NCI-H446 (cell line): ENCODE data around the gene B4GALT7.
"Not testable (repeated sequence)": the region's sequence is repeated elsewhere in the genome, so short reads cannot be mapped to it uniquely, and the experiment has no call there.

Source experiments
- DNase-seq, 2 experiments: peaks; one replicate each; lab custom pipeline; 2025; lab: John Stamatoyannopoulos, UW

Gene B4GALT7, protein sequence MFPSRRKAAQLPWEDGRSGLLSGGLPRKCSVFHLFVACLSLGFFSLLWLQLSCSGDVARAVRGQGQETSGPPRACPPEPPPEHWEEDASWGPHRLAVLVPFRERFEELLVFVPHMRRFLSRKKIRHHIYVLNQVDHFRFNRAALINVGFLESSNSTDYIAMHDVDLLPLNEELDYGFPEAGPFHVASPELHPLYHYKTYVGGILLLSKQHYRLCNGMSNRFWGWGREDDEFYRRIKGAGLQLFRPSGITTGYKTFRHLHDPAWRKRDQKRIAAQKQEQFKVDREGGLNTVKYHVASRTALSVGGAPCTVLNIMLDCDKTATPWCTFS

GRCh38 chr5:177599731-177600507 lies at the start of gene B4GALT7:
B4GALT7 (plus strand) TSS chr5:177600132; CDS start chr5:177600211, 79 bp downstream.
- peak; percentile 20 to 77 for DNase-seq

- no peak for DNase-seq
Observed at GRCh38 chr5:177552839-177553455, 47.0 kb upstream of the B4GALT7 start.

DNA sequence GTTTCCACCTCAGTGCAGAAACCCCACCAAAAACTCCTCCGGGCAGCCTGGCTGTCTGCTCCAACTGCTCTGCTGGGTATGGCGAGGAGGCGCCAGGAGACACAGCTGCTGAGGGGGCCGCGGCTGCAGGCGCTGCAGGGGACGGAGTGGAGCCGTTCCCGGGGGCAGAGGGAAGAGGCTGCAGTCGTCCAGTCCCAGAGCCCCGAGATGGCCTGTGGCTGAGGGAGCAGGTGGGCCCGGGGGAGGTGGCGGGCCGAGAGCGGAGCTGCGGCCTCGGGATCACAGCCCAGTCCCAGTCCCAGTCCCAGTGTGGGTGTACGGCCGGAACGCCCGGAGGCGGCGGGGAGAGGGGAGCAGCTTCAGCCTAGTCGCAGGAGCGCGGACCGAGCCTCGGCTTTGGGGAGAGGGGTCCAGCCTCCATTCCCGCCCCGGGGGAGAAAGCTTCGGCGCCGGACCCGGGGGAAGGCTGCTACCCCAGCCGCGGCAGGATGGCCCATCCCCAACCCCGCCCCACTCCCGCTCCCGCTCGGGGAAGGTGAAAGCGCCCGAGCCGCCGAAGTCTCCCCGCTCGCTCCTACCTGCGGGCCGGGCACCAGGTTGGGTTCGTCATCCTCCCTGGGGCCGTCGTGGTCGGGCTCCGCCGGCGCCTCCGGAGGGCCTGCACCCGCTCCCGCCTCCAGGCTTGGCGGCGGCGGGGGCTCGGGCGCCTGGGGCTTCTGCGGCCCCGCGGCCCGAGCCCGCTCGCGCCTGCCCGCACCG lies 46.1 kb upstream of the B4GALT7 start:
- DNase-seq: no peak

DNA sequence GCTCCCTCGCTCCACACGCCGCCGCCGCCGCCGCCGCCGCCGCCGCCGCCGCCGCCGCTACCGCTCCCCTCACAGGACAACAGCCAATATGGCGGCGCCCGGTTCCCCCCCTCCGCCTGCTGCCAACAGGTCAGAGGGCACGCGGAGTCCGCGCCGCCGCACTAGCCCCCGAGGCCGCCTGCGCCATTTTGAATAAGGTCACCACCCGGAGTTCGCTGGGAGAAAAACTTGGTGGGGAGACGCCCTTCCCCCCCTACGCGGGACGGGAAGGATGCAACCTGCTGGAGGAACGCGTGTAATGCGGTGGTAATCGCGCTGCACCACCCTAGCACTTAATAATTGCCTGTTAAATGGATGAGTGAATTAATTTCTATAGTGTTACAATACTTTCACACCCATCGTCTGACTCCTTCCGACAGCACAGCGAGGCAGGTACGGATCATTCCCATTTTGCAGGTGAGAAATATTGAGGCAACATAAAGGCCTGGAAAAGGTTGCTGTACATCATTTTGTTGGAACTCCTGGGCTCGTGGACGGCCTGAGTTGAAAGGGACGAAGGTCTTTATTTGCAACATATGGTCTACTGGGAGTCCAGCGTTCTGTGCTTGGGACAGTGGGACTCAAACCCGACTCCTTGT lies 45.3 kb upstream of the B4GALT7 start, which contains the start of gene FAM193B:
TSS of gene FAM193B (minus strand) at position 90 of the 638 bp plus-strand sequence. CDS start 105 bp downstream, outside the sequence.
- DNase-seq: peak; percentile 89 to 93

DNA sequence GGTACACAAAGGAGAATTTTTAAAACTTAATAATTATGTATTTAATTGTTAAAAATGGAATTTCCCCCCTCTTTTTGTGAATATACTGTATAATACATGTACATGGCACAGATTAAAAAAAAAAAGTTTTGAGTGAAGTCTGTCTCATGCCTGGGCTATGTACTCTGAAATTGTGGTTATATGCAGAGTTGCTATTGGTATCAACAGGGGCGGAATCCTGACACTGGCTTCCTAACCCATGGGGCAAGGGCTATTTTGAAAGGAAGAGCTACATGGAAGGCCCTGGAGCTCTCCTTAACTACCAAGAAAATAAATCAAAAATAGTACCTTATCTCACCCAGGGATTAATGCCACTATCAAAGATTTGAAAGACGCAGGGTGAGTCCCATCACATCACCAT lies 44.7 kb upstream of the B4GALT7 start:
- DNase-seq: no peak

- no peak for DNase-seq
Observed at GRCh38 chr5:177555665-177556064, 44.3 kb upstream of the B4GALT7 start.

DNA sequence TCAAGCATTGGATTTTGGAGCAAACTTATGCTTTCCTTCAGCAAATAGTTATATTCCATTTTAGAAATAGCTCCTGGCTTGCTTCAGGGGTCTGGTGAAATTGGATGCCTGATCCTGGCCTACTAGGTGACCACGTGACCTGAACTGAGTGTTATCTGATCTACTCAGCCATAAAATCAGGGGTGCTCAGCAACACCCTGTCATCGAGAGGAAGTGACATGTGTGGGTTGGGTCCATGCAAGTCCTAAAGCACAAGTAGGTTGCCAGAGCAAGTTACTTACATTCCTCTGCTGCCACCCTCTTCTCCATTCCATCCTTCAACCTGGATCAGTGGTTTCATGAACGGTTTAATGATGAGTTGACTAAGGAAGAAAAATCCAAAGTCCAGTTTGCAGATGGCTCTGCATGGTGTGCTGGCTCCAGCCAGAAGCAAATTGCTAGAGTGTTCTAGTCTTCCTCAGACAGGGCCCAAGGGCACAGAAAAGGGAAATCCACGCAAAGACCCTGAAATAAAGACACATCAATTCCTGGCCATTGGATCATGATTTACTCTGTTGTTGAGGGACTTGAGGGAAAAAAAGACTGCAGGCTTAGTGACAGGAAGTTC lies 42.8 kb upstream of the B4GALT7 start:
- DNase-seq: no peak

GRCh38 chr5:177557796-177558195 lies 42.1 kb upstream of the B4GALT7 start:
- no peak for DNase-seq

DNA sequence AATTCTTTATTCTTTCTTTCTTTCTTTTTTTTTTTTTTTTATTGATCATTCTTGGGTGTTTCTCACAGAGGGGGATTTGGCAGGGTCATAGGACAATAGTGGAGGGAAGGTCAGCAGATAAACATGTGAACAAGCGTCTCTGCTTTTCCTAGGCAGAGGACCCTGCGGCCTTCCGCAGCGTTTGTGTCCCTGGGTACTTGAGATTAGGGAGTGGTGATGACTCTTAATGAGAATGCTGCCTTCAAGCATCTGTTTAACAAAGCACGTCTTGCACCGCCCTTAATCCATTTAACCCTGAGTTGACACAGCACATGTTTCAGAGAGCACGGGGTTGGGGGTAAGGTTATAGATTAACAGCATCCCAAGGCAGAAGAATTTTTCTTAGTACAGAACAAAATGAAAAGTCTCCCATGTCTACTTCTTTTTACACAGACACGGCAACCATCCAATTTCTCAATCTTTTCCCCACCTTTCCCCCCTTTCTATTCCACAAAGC lies 40.4 kb upstream of the B4GALT7 start:
- not testable (repeated sequence) for DNase-seq

DNA sequence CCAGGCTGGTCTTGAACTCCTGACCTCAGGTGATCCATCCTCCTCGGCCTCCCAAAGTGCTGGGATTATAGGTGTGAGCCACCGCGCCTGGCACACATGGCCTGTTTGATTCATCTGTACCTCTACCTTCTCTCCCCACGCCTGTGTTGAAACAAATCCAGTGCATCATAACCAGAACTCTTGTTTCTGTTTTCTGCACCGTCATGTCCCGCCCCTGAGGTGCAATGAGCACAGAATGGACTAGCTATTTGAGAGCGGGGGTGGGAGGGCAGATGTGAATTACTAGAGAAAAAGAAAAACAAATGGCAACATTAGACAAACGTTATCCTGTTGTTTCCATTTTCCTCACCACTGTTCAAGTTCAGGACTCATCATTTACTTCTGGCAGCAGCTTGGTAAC lies 34.9 kb upstream of the B4GALT7 start:
- no peak for DNase-seq

GRCh38 chr5:177568326-177568725 lies 31.6 kb upstream of the B4GALT7 start:
- no peak for DNase-seq

GRCh38 chr5:177569894-177570293 lies 30.0 kb upstream of the B4GALT7 start:
- no peak for DNase-seq

DNA sequence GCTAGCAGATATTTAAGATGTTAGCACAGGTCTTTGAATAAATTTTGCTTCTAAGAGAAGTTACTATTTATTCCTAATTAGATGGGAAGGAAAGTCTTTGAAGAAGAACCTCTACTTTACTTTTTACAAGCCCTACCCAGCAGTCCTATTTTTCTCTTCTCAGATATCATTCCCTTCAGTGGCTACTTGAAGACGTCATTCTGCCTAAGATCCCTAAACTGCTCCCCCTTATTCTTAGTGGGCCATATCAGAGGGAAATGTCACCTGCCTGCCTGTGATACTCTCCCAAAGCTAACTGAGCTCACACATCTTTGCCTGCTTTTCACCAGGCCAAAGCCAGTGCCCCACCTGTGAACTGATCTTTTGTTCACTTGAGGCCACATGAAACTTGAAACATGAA lies 24.4 kb upstream of the B4GALT7 start:
- no peak for DNase-seq

DNA sequence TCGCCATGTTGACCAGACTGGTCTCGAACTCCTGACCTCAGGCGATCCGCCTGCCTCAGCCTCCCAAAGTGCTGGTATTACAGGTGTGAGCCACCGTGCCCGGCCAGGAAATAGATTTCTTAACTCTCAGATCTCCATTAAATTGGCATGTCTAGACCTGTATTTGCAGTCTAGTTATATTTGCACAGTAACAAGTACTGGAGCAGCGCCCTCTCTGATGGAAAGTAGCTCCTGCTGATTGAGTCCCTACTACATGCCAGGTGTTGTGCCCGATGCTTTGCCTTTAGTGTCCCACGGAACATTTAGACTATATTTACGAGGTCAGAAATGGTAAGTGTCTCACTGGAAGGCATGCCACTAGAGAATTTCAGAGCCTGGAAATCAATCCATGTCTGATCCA lies 23.8 kb upstream of the B4GALT7 start:
- no peak for DNase-seq

DNA sequence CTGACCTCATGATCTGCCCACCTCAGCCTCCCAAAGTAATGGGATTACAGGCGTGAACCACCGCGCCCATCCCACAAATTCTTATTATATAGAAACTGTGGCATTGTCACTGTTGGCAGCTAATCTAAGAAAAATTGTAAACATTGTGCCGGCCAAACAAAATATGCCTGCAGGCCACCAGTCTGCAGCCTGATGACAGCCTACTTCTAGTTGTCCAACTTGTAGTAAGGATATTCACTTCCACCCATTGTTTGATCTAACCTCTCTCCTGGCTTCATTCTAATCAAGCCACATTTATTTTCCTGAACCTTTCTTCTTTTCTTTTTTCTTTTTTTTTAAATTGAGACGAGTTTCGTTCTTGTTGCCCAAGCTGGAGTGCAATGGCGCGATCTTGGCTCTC lies 21.6 kb upstream of the B4GALT7 start:
- DNase-seq: no peak

DNA sequence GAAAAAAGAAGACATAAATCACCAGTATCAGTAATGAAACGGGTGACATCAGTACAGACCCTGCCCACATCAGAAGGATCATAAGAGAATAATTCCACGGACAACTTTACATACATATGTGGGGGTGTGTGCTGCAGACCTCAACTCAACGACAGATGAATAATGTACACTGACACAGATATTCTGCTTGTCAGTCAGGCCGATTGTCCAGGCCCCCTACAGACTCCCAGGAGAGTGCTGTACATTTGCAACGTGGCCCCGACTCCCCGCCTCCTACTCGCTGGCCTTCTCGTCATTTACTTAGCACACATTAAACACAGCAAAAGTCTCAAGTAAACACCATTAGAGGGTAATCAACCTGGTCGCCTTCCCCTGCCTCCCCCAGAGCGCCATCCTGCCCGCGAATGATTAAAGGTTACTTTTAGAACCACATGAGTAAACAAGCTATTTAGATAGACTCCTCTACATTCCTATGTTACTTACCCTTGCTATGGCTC lies 11.5 kb upstream of the B4GALT7 start:
- DNase-seq: no peak

GRCh38 chr5:177590406-177590805 lies 9.5 kb upstream of the B4GALT7 start:
- no peak for DNase-seq

GRCh38 chr5:177591690-177592009 lies 8.3 kb upstream of the B4GALT7 start:
- DNase-seq: no peak

DNA sequence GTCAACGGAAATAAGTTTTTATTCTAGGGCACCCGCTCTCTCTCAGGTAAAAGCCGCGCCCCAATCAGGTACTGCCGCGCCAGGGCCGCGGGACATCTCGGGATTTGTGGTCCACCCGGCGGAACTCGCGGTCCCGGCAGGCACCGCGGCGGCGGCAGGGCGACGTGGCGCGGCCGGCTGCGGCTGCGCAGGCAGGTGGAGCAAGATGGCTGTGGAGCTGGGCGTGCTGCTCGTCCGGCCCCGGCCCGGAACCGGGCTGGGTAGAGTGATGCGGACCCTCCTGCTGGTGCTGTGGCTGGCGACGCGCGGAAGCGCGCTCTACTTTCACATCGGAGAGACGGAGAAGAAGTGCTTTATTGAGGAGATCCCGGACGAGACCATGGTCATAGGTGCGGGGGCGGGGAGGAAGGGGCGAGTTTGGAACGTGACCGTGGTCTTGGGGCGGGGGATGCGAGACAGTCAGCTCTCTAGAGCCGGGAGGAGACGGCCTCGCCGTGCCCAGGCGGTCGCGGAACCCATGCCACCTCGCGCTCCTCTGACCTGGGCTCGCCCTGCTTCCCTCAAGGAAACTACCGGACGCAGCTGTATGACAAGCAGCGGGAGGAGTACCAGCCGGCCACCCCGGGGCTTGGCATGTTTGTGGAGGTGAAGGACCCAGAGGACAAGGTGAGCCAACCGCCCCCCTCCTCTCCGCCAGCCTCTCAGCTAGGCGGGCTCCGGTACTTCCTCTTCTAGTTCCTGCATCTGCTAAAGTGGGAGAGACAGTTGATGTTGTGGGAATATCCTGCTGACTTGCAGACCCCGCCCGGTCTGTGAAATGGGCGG lies 7.7 kb upstream of the B4GALT7 start, which contains the start of gene TMED9:
TSS of gene TMED9 (plus strand) at position 194 of the 825 bp plus-strand sequence. CDS start at position 206, 12 bp downstream.
- peak; percentile 21 to 81 for DNase-seq

- no peak for DNase-seq
Observed at GRCh38 chr5:177592905-177593304, 7.0 kb upstream of the B4GALT7 start.
